Naive B cell (primary cell): Measurements from ENCODE around the gene PPP6R3. TPM values are rescaled to one million over a fixed set of nuclear protein-coding genes. Genes with fewer than 3 reads are reported as not detected.

Source experiments
- ATAC-seq, 2 donors: fragments of 150-1000 bp; cut with Tn5 transposase; 2 replicates each; pipeline ENCODE4 v1.10.0; 2021; ENCODE audit warnings: low read depth in 2 of 2, mild to moderate bottlenecking in 2 of 2, moderate library complexity in 2 of 2
- DNase-seq: peaks from one replicate; pipeline ENCODE4 v3.0.0; 2022
- H3K27ac Mint-ChIP-seq, 6 donors: one replicate each; pipeline ENCODE4 v1.8.0; 2020 to 2022; ENCODE audit warnings: mild to moderate bottlenecking in 6 of 6, mixed read lengths in 6 of 6, moderate library complexity in 5 of 6, inconsistent platforms in 2 of 6
- H3K27me3 Mint-ChIP-seq, 3 donors: one replicate each; pipeline ENCODE4 v1.8.0; 2021 to 2022; ENCODE audit warnings: mixed read lengths in 3 of 3, mild to moderate bottlenecking in 1 of 3
- H3K36me3 Mint-ChIP-seq, 2 donors: one replicate each; pipeline ENCODE4 v1.8.0; 2020 to 2022; ENCODE audit warnings: mixed read lengths in 2 of 2, inconsistent platforms in 1 of 2, mild to moderate bottlenecking in 1 of 2
- H3K4me1 Mint-ChIP-seq, 3 donors: one replicate each; pipeline ENCODE4 v1.8.0; 2020 to 2022; ENCODE audit warnings: mixed read lengths in 3 of 3, inconsistent platforms in 1 of 3, mild to moderate bottlenecking in 1 of 3, moderate library complexity in 1 of 3
- H3K4me3 Mint-ChIP-seq, 8 donors: one replicate each; pipeline ENCODE4 v1.8.0; 2020 to 2022; ENCODE audit warnings: mild to moderate bottlenecking in 8 of 8, mixed read lengths in 8 of 8, moderate library complexity in 8 of 8, inconsistent platforms in 2 of 8
- H3K9me3 Mint-ChIP-seq, 7 donors: one replicate each; pipeline ENCODE4 v1.8.0; 2020 to 2022; ENCODE audit warnings: mixed read lengths in 7 of 7, mild to moderate bottlenecking in 5 of 7, inconsistent platforms in 2 of 7, moderate library complexity in 1 of 7
- polyA plus RNA-seq, 6 donors: library from polyadenylated mRNA; unstranded; fragments of 300-500 nt; fragmentation: Illumina TruSeq; gene quantifications; one replicate each; pipeline ENCODE4 v1.2.3, GENCODE V29; 2021; ENCODE audit warnings: low read depth in 6 of 6

The PPP6R3 gene
- polyA plus RNA-seq, 6 donors from 2014 or later: 32.0 to 71.1 (median 53.4) TPM

- Mint-ChIP-seq H3K4me3 (peak overlapping the region in 4 of 8 donors; percentile 13 to 46 (median 28)), H3K27ac (no peak overlapping the region)
- no peak for DNase-seq
Observed at GRCh38 chr11:68498321-68498720, 37.8 kb downstream of the PPP6R3 start.

DNA sequence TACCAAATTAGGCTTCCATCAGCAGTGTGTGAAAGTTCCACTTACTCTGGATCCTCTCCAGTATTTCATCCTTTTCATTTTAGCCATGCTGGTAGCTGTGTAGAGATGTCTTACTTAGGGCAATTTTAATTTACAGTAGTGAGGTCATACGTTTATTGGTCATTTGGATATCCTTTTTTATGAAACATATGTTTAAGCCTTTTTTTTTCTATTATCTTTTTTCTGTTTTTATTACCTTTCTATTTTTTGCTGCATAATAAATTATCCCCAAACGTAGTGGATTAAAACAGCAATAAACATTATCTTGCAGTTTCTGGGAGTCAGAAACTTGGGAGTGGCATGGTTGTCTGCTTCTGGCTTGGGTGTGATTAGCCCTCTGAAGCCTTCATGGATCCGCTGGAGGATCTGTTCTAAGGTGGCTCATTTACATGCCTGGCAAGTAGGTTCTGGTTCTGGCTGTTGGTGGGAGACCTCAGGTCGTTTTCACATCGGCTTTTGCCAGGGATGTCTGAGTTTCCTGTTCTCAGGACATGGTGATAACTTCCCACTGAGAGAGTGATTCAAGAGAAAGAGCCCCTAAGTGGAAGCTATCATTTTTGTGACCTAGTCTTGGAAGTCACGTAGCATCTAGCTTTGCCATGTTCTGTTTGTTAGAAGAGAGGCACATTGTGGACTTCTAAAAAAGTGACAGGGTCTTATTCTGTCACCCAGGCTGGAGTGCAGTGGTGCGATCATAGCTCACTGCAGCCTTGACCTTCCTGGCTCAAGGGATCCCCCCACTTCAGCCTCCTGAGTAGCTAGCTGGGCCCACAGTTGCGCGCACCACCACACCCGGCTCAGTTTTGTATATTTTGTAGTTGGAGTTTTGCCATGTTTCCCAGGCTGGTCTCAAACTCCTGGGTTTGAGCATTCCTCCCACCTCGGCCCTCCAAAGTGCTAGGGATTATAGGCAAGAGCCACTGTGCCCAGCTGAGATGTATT lies 38.6 kb downstream of the PPP6R3 start:
- peak overlapping the region in 6 of 8 donors; percentile 17 to 73 (median 46) for H3K4me3 Mint-ChIP-seq
- no peaks in the 10 kb centered on the region for H3K27me3 Mint-ChIP-seq
- ATAC-seq: no peak
- H3K36me3 Mint-ChIP-seq: no peaks in the 10 kb centered on the region
- H3K27ac Mint-ChIP-seq: peak overlapping the region in 5 of 6 donors; percentile 30 to 81 (median 66)
- peaks cover 65 to 96% (median 88%) of the 10 kb centered on the region in 3 donors for H3K4me1 Mint-ChIP-seq
- H3K9me3 Mint-ChIP-seq: no peaks in the 10 kb centered on the region
- DNase-seq: no peak

More at GRCh38 chr11:68498321-68498720, 37.8 kb downstream of the PPP6R3 start:
- Mint-ChIP-seq H3K36me3 (no peaks in the 10 kb centered on the region), H3K9me3 (no peaks in the 10 kb centered on the region), H3K4me1 (peaks cover 59 to 90% (median 79%) of the 10 kb centered on the region in 3 donors), H3K27me3 (no peaks in the 10 kb centered on the region)
- peak in 1 of 2 donors; percentile 30 for ATAC-seq

GRCh38 chr11:68500206-68500605 lies 39.7 kb downstream of the PPP6R3 start:
- no peak for DNase-seq
- H3K27ac Mint-ChIP-seq: peak overlapping the region in 4 of 6 donors; percentile 3 to 53 (median 38)
- no peaks in the 10 kb centered on the region for H3K27me3 Mint-ChIP-seq
- no peaks in the 10 kb centered on the region for H3K9me3 Mint-ChIP-seq
- peak overlapping the region in 4 of 8 donors; percentile 27 to 62 (median 51) for H3K4me3 Mint-ChIP-seq
- no peak for ATAC-seq
- H3K4me1 Mint-ChIP-seq: peaks cover 66 to 96% (median 89%) of the 10 kb centered on the region in 3 donors
- H3K36me3 Mint-ChIP-seq: no peaks in the 10 kb centered on the region

DNA sequence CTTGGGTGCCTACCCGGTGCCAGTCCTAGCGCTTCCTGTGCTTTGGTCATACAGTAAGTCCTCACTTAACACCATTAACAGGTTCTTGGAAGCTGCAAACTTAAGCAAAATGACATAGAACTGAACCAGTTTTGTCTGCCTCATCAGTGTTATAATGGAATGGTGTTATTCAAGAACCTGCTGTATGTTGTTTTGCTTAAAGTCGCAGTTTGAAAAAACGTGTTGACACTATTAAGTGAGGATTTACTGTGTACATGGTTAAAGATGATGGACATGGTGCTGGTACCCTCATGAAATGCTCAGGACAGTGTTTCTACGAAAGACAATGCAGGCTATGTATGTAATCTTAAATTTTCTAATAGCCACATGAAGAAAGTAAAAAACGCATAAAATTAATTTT lies 41.3 kb downstream of the PPP6R3 start:
- DNase-seq: no peak

DNA sequence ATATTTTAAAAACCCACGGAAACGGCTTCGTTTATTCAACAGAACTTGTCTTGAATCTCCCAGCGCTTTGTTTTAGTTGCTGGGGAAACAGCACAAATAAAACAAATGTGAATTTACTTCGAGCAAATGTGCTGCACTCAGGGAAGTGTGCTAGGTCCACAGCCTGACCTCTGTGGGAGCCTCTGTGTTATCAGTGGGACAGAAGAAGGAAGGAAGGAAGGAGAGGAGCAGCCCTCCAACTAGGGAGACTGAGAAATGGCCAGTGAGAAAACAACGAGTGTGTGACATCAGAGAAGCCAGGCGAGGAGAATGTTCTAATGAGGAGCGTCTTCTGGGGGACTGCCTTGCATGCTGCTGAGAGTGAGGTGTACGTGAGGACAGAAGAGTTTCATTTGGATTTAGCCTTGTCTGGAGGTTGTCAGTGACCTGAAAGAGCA lies 42.7 kb downstream of the PPP6R3 start:
- ATAC-seq (no peak), DNase-seq (no peak)
- H3K27me3 Mint-ChIP-seq: no peaks in the 10 kb centered on the region
- peak overlapping the region in 6 of 8 donors; percentile 4 to 44 (median 25) for H3K4me3 Mint-ChIP-seq
- H3K27ac Mint-ChIP-seq: peak overlapping the region in 5 of 6 donors; percentile 37 to 92 (median 77)
- H3K4me1 Mint-ChIP-seq: peaks cover 68 to 97% (median 85%) of the 10 kb centered on the region in 3 donors
- H3K9me3 Mint-ChIP-seq: no peaks in the 10 kb centered on the region
- no peaks in the 10 kb centered on the region for H3K36me3 Mint-ChIP-seq

More for the DNA sequence above, 41.3 kb downstream of the PPP6R3 start:
- Mint-ChIP-seq H3K9me3 (no peaks in the 10 kb centered on the region), H3K27me3 (no peaks in the 10 kb centered on the region), H3K36me3 (no peaks in the 10 kb centered on the region), H3K27ac (peak overlapping the region in 4 of 6 donors; percentile 54 to 76 (median 62)), H3K4me1 (peaks cover 67 to 96% (median 86%) of the 10 kb centered on the region in 3 donors), H3K4me3 (no peak overlapping the region)
- ATAC-seq: no peak

DNA sequence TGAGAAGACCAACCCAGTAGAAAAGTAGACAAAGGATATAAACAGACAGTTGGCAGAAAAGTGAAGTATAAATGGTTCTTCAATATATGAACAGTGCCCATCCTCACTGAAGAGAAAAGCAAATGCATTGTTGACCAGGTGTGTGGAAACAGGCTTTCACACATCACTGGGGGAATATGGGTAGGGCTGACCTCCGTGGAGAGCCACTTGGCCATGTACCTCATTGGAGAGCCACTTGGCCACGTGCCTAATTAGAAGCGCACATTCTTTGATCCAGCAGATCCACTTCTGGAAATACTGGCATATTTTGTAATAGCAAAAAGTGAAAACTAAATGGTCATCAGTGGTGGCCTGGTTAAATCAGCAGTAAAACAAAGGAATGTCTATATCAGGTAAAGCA lies 43.2 kb downstream of the PPP6R3 start:
- Mint-ChIP-seq H3K36me3 (no peaks in the 10 kb centered on the region), H3K27ac (peak overlapping the region; percentile 31 to 92 (median 76)), H3K27me3 (no peaks in the 10 kb centered on the region), H3K9me3 (no peaks in the 10 kb centered on the region), H3K4me3 (peak overlapping the region in 4 of 8 donors; percentile 4 to 43 (median 25)), H3K4me1 (peaks cover 67 to 97% (median 85%) of the 10 kb centered on the region in 3 donors)
- ATAC-seq (no peak), DNase-seq (no peak)

GRCh38 chr11:68504432-68505066 lies 44.0 kb downstream of the PPP6R3 start:
- no peak for ATAC-seq

DNA sequence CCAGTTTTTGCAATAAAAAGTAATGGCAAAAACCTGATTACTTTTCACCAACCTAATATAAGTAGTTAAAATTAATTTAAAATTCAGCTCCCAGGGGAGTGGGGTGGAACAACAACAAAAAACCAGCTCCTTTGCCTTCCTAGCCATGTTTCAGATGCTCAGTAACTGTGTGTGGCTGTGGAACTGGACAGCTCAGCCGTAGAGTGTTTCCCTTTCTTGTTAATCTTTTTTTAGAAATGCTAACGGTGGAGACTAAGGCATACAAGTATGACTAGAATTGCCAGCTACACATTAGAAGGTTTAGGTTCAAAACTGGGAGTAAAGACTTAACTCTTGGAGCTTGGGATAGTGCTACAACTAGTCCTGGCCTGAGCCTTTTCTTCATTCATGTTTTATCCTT lies 45.0 kb downstream of the PPP6R3 start:
- H3K27ac Mint-ChIP-seq: peak overlapping the region in 4 of 6 donors; percentile 30 to 69 (median 44)

More at GRCh38 chr11:68504432-68505066, 44.0 kb downstream of the PPP6R3 start:
- no peak for DNase-seq
- no peaks in the 10 kb centered on the region for H3K27me3 Mint-ChIP-seq
- no peaks in the 10 kb centered on the region for H3K9me3 Mint-ChIP-seq
- peaks cover 66 to 94% (median 83%) of the 10 kb centered on the region in 3 donors for H3K4me1 Mint-ChIP-seq
- no peaks in the 10 kb centered on the region for H3K36me3 Mint-ChIP-seq
- peak overlapping the region in 5 of 6 donors; percentile 4 to 69 (median 47) for H3K27ac Mint-ChIP-seq
- peak overlapping the region in 5 of 8 donors; percentile 19 to 65 (median 20) for H3K4me3 Mint-ChIP-seq

GRCh38 chr11:68506908-68507307 lies 46.4 kb downstream of the PPP6R3 start:
- no peak for DNase-seq
- peak overlapping the region in 3 of 8 donors; percentile 19 to 41 (median 30) for H3K4me3 Mint-ChIP-seq
- no peaks in the 10 kb centered on the region for H3K36me3 Mint-ChIP-seq
- H3K9me3 Mint-ChIP-seq: no peaks in the 10 kb centered on the region
- peak overlapping the region in 3 of 6 donors; percentile 8 to 63 (median 41) for H3K27ac Mint-ChIP-seq
- ATAC-seq: peak in 1 of 2 donors; percentile 41
- H3K27me3 Mint-ChIP-seq: no peaks in the 10 kb centered on the region
- H3K4me1 Mint-ChIP-seq: peaks cover 69 to 93% (median 83%) of the 10 kb centered on the region in 3 donors

More for the DNA sequence above, 45.0 kb downstream of the PPP6R3 start:
- H3K36me3 Mint-ChIP-seq: no peaks in the 10 kb centered on the region
- DNase-seq (no peak), ATAC-seq (peak; percentile 28 to 41)
- H3K4me3 Mint-ChIP-seq: peak overlapping the region in 5 of 8 donors; percentile 20 to 66 (median 56)
- H3K27me3 Mint-ChIP-seq: no peaks in the 10 kb centered on the region
- peaks cover 67 to 93% (median 79%) of the 10 kb centered on the region in 3 donors for H3K4me1 Mint-ChIP-seq
- no peaks in the 10 kb centered on the region for H3K9me3 Mint-ChIP-seq

- H3K4me3 Mint-ChIP-seq: peak overlapping the region in 2 of 8 donors; percentile 1 to 47
- H3K9me3 Mint-ChIP-seq: no peaks in the 10 kb centered on the region
- H3K27ac Mint-ChIP-seq: peak overlapping the region in 2 of 6 donors; percentile 54 to 80
- peaks cover 65 to 83% (median 75%) of the 10 kb centered on the region in 3 donors for H3K4me1 Mint-ChIP-seq
- peaks cover 0 to 2% of the 10 kb centered on the region in 2 donors for H3K36me3 Mint-ChIP-seq
- DNase-seq: no peak
- no peak for ATAC-seq
- no peaks in the 10 kb centered on the region for H3K27me3 Mint-ChIP-seq
Observed at GRCh38 chr11:68508425-68508824, 47.9 kb downstream of the PPP6R3 start.

- Mint-ChIP-seq H3K27ac (peak overlapping the region in 5 of 6 donors; percentile 49 to 81 (median 58)), H3K4me1 (peaks cover 64 to 78% (median 68%) of the 10 kb centered on the region in 3 donors), H3K9me3 (no peaks in the 10 kb centered on the region), H3K4me3 (peak overlapping the region in 3 of 8 donors; percentile 26 to 47 (median 34)), H3K27me3 (no peaks in the 10 kb centered on the region), H3K36me3 (peaks cover 0 to 7% of the 10 kb centered on the region in 2 donors)
- ATAC-seq: no peak
- DNase-seq: no peak
Observed at GRCh38 chr11:68509066-68509465, 48.5 kb downstream of the PPP6R3 start.

GRCh38 chr11:68513930-68514487 lies 53.5 kb downstream of the PPP6R3 start:
- no peaks in the 10 kb centered on the region for H3K27me3 Mint-ChIP-seq
- no peak for ATAC-seq
- H3K27ac Mint-ChIP-seq: peak overlapping the region in 2 of 6 donors; percentile 23 to 38
- H3K9me3 Mint-ChIP-seq: peaks cover 0 to 2% (median 0%) of the 10 kb centered on the region in 7 donors
- peaks cover 0 to 21% of the 10 kb centered on the region in 2 donors for H3K36me3 Mint-ChIP-seq
- peaks cover 42 to 55% (median 47%) of the 10 kb centered on the region in 3 donors for H3K4me1 Mint-ChIP-seq
- H3K4me3 Mint-ChIP-seq: no peak overlapping the region
- no peak for DNase-seq
